Panc1 (cell line): ENCODE data around the gene BBS5. TPM values are rescaled to one million over a fixed set of nuclear protein-coding genes. Genes with fewer than 3 reads are reported as not detected.

Experiments
- ATAC-seq: fragments of 200-7000 bp; cut with Tn5 transposase; 2 replicates; pipeline ENCODE4 v1.9.1; 2020; ENCODE audit warnings: mild to moderate bottlenecking, moderate library complexity
- BruUV-seq: library from RNA; stranded (reverse); fragments of 400-500 nt; replicated peaks from 2 replicates; lab custom pipeline; 2021; lab: Mats Ljungman, UMichigan
- CTCF ChIA-PET: fragments of 300-600 bp; sonication (Branson Sonifier 250); formaldehyde crosslinking; loops from one replicate; lab custom pipeline; 2022; ENCODE audit warnings: antibody characterized with exemption; lab: Charles Lee
- POLR2A ChIA-PET: fragments of 300-600 bp; sonication (Branson Sonifier 250); formaldehyde crosslinking; loops from one replicate; lab custom pipeline; 2022; ENCODE audit warnings: antibody characterized with exemption; lab: Charles Lee
- DNase-seq: peaks from one replicate; pipeline ENCODE4 v3.0.0-alpha.2; 2010; ENCODE audit warnings: low read depth, low spot score
- H3K27ac ChIP-seq: 2 replicates; pipeline ENCODE4 v1.5.1; 2011; ENCODE audit warnings: mild to moderate bottlenecking, low read length, inconsistent platforms
- H3K27me3 ChIP-seq: fragments of 200-500 bp; sonication (Bioruptor generic); 2 replicates; pipeline ENCODE4 v1.6.0; 2014; ENCODE audit warnings: low read length, inconsistent platforms; ENCODE audit not compliant: control insufficient read depth, insufficient read depth
- H3K36me3 ChIP-seq: fragments of 200-500 bp; sonication (Bioruptor generic); 2 replicates; pipeline ENCODE4 v1.5.1; 2014; ENCODE audit warnings: inconsistent platforms, mild to moderate bottlenecking, low read length, moderate library complexity; ENCODE audit not compliant: control insufficient read depth, insufficient read depth
- H3K4me1 ChIP-seq: 2 replicates; pipeline ENCODE4 v1.5.1; 2011; ENCODE audit warnings: inconsistent platforms, mild to moderate bottlenecking, low read length, moderate library complexity; ENCODE audit not compliant: control insufficient read depth, insufficient read depth
- H3K4me3 ChIP-seq, 2 experiments: 2 replicates each; pipeline ENCODE4 v1.5.1; 2011 to 2012; ENCODE audit warnings: low read depth in 2 of 2, low read length in 2 of 2, mild to moderate bottlenecking in 2 of 2, inconsistent platforms in 1 of 2, moderate library complexity in 1 of 2
- H3K9me3 ChIP-seq: fragments of 200-500 bp; sonication (Bioruptor generic); 2 replicates; pipeline ENCODE4 v1.5.1; 2014; ENCODE audit warnings: low read depth, mild to moderate bottlenecking, inconsistent platforms, low read length, moderate library complexity; ENCODE audit not compliant: control insufficient read depth, insufficient read depth
- POLR2AphosphoS5 ChIP-seq: IDR thresholded peaks from 2 replicates; pipeline ENCODE4 v1.6.1; 2012; ENCODE audit warnings: mild to moderate bottlenecking, low read depth, low read length, moderate library complexity
- REST ChIP-seq, 2 experiments: IDR thresholded peaks; 2 replicates each; pipeline ENCODE4 v1.6.1; 2011 to 2012; ENCODE audit warnings: low read depth in 2 of 2, control low read depth in 1 of 2, low read length in 1 of 2, mild to moderate bottlenecking in 1 of 2, moderate library complexity in 1 of 2; ENCODE audit not compliant: insufficient read depth in 1 of 2
- SIN3A ChIP-seq: IDR thresholded peaks from 2 replicates; pipeline ENCODE4 v1.6.1; 2012; ENCODE audit warnings: low read depth, mild to moderate bottlenecking, low read length, moderate library complexity, borderline replicate concordance; ENCODE audit not compliant: insufficient read depth
- TCF7L2 ChIP-seq: IDR thresholded peaks from 2 replicates; pipeline ENCODE4 v1.6.1; 2011; ENCODE audit warnings: mild to moderate bottlenecking, low read depth, low read length, inconsistent platforms
- in situ Hi-C: cut with HindIII; loops from 2 replicates; pipeline ENCODE4 v1.10.0; 2016; ENCODE audit warnings: low sequenced_read_pairs, low pct_unique_long_range_greater_than_20kb
- intact Hi-C: fragments of 100-400 bp; cut with micrococcal nuclease; formaldehyde crosslinking; loops from one replicate; pipeline ENCODE4 v1.10.0; 2022; ENCODE audit not compliant: unreplicated experiment
- total RNA-seq: library from RNA; stranded (reverse); gene quantifications from one replicate; pipeline ENCODE4 v1.2.1, GENCODE V29; 2021; ENCODE audit not compliant: unreplicated experiment
- TF ChIP-seq, protein P1 (sequence below): fragments of 450-650 bp; IDR thresholded peaks from 2 replicates; pipeline ENCODE4 v1.5.1; 2017; ENCODE audit warnings: mild to moderate bottlenecking

BBS5 gene
- total RNA-seq, 1 experiment from 2014 or later = 7.5 TPM

GRCh38 chr2:169446452-169446851 lies 32.8 kb upstream of the BBS5 start:
- intact Hi-C loops = no loop called here

GRCh38 chr2:169448316-169448715 lies 31.0 kb upstream of the BBS5 start:
- ChIA-PET POLR2A (interaction anchor here (0.5 kb wide), 1 partner anchor 287 kb away, joined by 4 read pairs; no protein-coding TSS in a partner anchor), CTCF (no interaction called here)
- BruUV-seq = no TSS peak
- Histone ChIP-seq H3K36me3 (no peaks in the 10 kb centered on the region), H3K4me1 (no peaks in the 10 kb centered on the region), H3K9me3 (no peaks in the 10 kb centered on the region), H3K27me3 (no peaks in the 10 kb centered on the region; the same call in 1 of the 2 replicates), H3K27ac (no peak overlapping the region), H3K4me3 (no peak overlapping the region)
- TF ChIP-seq TCF7L2 (no peak), SIN3A (no peak), POLR2AphosphoS5 (no peak), REST (IDR thresholded peaks at IDR 0.05; ENCODE audit: insufficient read depth in 1 of 2, low read depth in 2 of 2, low read length in 1 of 2) (no peak)
- TF ChIP-seq, protein P1, sequence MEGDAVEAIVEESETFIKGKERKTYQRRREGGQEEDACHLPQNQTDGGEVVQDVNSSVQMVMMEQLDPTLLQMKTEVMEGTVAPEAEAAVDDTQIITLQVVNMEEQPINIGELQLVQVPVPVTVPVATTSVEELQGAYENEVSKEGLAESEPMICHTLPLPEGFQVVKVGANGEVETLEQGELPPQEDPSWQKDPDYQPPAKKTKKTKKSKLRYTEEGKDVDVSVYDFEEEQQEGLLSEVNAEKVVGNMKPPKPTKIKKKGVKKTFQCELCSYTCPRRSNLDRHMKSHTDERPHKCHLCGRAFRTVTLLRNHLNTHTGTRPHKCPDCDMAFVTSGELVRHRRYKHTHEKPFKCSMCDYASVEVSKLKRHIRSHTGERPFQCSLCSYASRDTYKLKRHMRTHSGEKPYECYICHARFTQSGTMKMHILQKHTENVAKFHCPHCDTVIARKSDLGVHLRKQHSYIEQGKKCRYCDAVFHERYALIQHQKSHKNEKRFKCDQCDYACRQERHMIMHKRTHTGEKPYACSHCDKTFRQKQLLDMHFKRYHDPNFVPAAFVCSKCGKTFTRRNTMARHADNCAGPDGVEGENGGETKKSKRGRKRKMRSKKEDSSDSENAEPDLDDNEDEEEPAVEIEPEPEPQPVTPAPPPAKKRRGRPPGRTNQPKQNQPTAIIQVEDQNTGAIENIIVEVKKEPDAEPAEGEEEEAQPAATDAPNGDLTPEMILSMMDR = no peak
- no peak for ATAC-seq
- in situ Hi-C loops = no loop called here
- intact Hi-C loops = no loop called here
- no peak for DNase-seq

More at GRCh38 chr2:169446452-169446851, 32.8 kb upstream of the BBS5 start:
- ChIA-PET CTCF (no interaction called here), POLR2A (no interaction called here)
- H3K4me1 ChIP-seq = no peaks in the 10 kb centered on the region
- TF ChIP-seq POLR2AphosphoS5 (no peak), TCF7L2 (no peak), REST (IDR thresholded peaks at IDR 0.05; ENCODE audit: insufficient read depth in 1 of 2, low read depth in 2 of 2, low read length in 1 of 2) (no peak), SIN3A (no peak)
- TF ChIP-seq, protein P1 = no peak
- no TSS peak for BruUV-seq
- no peaks in the 10 kb centered on the region for H3K9me3 ChIP-seq
- H3K27me3 ChIP-seq = peaks cover 2% of the 10 kb centered on the region; the same call in 1 of the 2 replicates
- no peak overlapping the region for H3K27ac ChIP-seq
- no peak overlapping the region for H3K4me3 ChIP-seq
- in situ Hi-C loops = no loop called here
- ATAC-seq (no peak), DNase-seq (no peak)
- H3K36me3 ChIP-seq = no peaks in the 10 kb centered on the region
